Measurements from ENCODE around the gene XRCC1. TPM values are rescaled to one million over a fixed set of nuclear protein-coding genes. Genes with fewer than 3 reads are reported as not detected.

The XRCC1 gene
- polyA plus RNA-seq, 1 experiment = 15.2 TPM

DNA sequence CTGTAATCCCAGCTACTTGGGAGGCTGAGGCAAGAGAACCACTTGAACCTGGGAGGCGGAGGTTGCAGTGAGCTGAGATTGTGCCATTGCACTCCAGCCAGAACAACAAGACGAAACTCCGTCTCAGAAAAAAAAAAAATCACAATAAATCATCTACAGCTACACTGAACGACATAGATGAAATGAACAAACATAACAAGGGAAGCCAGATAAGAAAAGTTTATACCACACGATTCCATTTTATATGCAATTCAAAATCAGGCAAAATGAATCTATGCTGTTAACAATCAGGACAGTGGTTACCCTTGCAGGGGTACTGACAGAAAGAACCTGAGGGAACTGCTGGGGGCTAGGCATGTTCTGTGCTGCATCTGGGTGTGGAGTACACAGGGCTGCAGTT is 5.7 kb downstream of the XRCC1 start:
- Histone ChIP-seq H3K27me3 (ENCODE audit: control insufficient read depth, insufficient read depth, low read length) (no peaks in the 10 kb centered on the region), H3K4me3 (ENCODE audit: low read depth, low read length) (no peak overlapping the region), H3K9me3 (ENCODE audit: control insufficient read depth, insufficient read depth, low read length) (no peaks in the 10 kb centered on the region), H3K27ac (ENCODE audit: low read depth, low read length) (no peak overlapping the region)
- POLR2A ChIA-PET = no interaction called here
- DNase-seq (ENCODE audit: low read depth, low spot score) = no peak
- TF ChIP-seq, protein P1, sequence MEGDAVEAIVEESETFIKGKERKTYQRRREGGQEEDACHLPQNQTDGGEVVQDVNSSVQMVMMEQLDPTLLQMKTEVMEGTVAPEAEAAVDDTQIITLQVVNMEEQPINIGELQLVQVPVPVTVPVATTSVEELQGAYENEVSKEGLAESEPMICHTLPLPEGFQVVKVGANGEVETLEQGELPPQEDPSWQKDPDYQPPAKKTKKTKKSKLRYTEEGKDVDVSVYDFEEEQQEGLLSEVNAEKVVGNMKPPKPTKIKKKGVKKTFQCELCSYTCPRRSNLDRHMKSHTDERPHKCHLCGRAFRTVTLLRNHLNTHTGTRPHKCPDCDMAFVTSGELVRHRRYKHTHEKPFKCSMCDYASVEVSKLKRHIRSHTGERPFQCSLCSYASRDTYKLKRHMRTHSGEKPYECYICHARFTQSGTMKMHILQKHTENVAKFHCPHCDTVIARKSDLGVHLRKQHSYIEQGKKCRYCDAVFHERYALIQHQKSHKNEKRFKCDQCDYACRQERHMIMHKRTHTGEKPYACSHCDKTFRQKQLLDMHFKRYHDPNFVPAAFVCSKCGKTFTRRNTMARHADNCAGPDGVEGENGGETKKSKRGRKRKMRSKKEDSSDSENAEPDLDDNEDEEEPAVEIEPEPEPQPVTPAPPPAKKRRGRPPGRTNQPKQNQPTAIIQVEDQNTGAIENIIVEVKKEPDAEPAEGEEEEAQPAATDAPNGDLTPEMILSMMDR (IDR thresholded peaks at IDR 0.05; ENCODE audit: low read depth, low read length) = no peak
- CTCF ChIA-PET = interaction anchor here (2.0 to 2.2 kb wide), 2 partner anchors 14 to 25 kb away, joined by 11 to 17 read pairs; no protein-coding TSS in a partner anchor

DNA sequence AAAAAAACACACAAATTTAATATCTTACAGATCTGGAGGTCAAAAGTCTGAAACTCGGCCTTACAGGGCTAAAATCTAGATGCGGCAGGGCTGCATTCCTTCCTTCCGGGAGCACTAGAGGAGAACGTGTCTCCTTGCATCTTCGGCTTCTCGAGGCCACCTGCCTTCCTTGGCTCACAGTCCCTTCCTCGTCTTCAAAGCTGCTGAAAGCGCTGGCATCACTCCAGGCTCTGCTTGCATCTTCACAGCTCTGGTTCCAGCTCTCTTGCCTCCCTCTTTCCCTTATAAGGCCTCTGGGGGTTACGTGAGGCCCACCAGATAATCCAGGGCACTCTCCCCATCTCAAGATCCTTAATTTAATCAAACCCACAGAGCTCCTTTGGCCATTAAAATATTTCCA is 10.5 kb downstream of the XRCC1 start:
- no peak for DNase-seq (ENCODE audit: low read depth, low spot score)
- H3K27ac ChIP-seq (ENCODE audit: low read depth, low read length) = no peak overlapping the region
- POLR2A ChIA-PET = no interaction called here
- H3K4me3 ChIP-seq (ENCODE audit: low read depth, low read length) = no peak overlapping the region
- no peaks in the 10 kb centered on the region; the same call in 1 of the 2 replicates for H3K9me3 ChIP-seq (ENCODE audit: control insufficient read depth, insufficient read depth, low read length)
- TF ChIP-seq, protein P1 (IDR thresholded peaks at IDR 0.05; ENCODE audit: low read depth, low read length) = no peak
- CTCF ChIA-PET = interaction anchor here (1.2 to 2.0 kb wide), 3 partner anchors 10 to 30 kb away, joined by 3 to 20 read pairs (median 6); no protein-coding TSS in a partner anchor
- no peaks in the 10 kb centered on the region for H3K27me3 ChIP-seq (ENCODE audit: control insufficient read depth, insufficient read depth, low read length)

DNA sequence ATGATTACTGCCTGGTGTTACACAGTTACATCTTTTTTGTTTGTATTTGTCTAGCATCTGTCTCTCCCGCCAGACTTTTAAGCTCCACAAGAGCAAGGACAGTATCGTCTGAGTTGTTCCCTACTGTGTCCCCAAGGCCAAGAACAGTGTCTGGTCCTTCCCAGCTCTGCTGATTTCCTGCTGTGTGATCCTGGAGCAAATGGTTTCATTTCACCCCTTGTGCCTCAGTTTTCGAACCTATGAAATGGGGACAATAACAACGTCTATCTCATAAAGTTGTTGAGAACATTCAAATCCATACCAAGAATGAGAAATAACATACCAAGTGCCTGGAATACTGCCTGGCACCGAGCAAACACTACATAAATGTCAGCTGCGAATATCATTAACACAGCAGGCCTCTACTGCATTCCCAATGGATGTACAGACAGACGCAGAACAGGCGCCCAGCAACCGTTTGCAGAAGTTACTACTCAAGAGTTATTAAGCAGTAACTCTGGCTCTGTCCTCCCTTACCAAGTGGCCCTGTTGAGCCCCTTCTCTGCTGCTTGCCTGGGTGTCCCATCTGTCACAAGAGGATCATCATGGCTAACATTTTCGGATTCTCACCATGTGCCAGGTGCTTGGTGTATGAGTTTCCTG is 11.4 kb downstream of the XRCC1 start:
- POLR2A ChIA-PET = no interaction called here
- H3K27me3 ChIP-seq (ENCODE audit: control insufficient read depth, insufficient read depth, low read length) = no peaks in the 10 kb centered on the region
- peak overlapping the region; percentile 21 for H3K27ac ChIP-seq (ENCODE audit: low read depth, low read length)

DNA sequence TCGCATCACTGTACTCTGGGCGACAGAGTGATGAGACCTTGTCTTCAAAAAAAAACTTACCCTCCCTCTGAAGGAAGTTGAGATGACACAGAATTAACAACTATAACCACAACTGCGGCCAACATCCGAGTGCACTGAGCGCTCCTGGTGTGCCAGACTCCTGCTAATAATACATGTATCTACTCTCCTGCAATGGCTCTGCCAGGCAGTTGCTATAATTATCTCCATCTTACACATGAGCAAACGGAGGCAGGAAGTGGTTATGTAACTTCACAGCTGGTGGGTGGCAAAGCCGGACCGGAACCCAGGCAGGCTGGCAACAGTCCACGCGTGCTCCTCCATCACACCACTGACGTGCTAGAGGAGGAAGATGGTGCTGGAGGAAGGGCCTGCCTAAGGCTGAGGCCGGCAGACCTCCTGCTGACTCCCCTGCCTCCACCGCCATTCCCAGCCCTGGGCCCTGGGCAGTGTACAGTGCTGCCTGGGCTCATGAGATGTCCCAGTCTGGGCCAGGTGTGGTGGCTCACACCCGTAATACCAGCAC is 12.6 kb downstream of the XRCC1 start:
- TF ChIP-seq, protein P1 (IDR thresholded peaks at IDR 0.05; ENCODE audit: low read depth, low read length) = no peak
- H3K9me3 ChIP-seq (ENCODE audit: control insufficient read depth, insufficient read depth, low read length) = no peaks in the 10 kb centered on the region; the same call in 1 of the 2 replicates
- no peak overlapping the region for H3K4me3 ChIP-seq (ENCODE audit: low read depth, low read length)
- ChIA-PET POLR2A (no interaction called here), CTCF (interaction anchor here (0.5 kb wide), 1 partner anchor 45 kb away, joined by 3 read pairs; no protein-coding TSS in a partner anchor)
- peak overlapping the region; percentile 11 for H3K27ac ChIP-seq (ENCODE audit: low read depth, low read length)
- peak; percentile 20 for DNase-seq (ENCODE audit: low read depth, low spot score)
- no peaks in the 10 kb centered on the region for H3K27me3 ChIP-seq (ENCODE audit: control insufficient read depth, insufficient read depth, low read length)

More for the DNA sequence above, 11.4 kb downstream of the XRCC1 start:
- H3K9me3 ChIP-seq (ENCODE audit: control insufficient read depth, insufficient read depth, low read length) = no peaks in the 10 kb centered on the region; the same call in 1 of the 2 replicates
- DNase-seq (ENCODE audit: low read depth, low spot score) = no peak
- H3K4me3 ChIP-seq (ENCODE audit: low read depth, low read length) = no peak overlapping the region
- CTCF ChIA-PET = interaction anchor here (0.8 to 1.9 kb wide), 2 partner anchors 9 to 45 kb away, joined by 4 to 20 read pairs (median 6); no protein-coding TSS in a partner anchor
- TF ChIP-seq, protein P1 (IDR thresholded peaks at IDR 0.05; ENCODE audit: low read depth, low read length) = no peak

DNA sequence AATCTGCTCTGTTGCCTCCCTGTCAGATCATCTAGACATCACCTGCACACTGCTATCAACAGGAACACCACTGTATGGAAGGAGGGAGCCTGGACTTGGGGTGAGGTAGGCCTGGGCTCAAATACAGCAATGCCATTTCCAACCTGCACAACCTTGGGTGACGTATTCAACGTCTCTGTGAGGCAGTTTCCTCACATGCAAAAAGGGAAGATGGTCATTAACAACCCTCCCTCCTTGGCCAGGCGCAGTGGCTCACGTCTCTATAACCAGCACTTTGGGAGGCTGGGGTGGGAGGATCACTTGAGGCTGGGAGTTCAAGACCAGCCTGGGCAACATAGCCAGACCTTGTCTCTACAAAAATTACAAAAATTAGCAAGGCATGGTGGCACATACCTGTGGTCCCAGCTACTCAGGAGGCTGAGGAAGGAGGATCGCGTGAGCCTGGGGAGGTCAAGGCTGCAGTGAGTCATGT is 13.1 kb downstream of the XRCC1 start:
- DNase-seq (ENCODE audit: low read depth, low spot score) = no peak
- POLR2A ChIA-PET = no interaction called here
- Histone ChIP-seq H3K9me3 (ENCODE audit: control insufficient read depth, insufficient read depth, low read length) (no peaks in the 10 kb centered on the region; the same call in 1 of the 2 replicates), H3K27ac (ENCODE audit: low read depth, low read length) (no peak overlapping the region), H3K4me3 (ENCODE audit: low read depth, low read length) (no peak overlapping the region), H3K27me3 (ENCODE audit: control insufficient read depth, insufficient read depth, low read length) (no peaks in the 10 kb centered on the region)
- TF ChIP-seq, protein P1 (IDR thresholded peaks at IDR 0.05; ENCODE audit: low read depth, low read length) = no peak
- CTCF ChIA-PET = no interaction called here
